ENCODE measurements around the gene GAS2L1.

Gene GAS2L1

DNA sequence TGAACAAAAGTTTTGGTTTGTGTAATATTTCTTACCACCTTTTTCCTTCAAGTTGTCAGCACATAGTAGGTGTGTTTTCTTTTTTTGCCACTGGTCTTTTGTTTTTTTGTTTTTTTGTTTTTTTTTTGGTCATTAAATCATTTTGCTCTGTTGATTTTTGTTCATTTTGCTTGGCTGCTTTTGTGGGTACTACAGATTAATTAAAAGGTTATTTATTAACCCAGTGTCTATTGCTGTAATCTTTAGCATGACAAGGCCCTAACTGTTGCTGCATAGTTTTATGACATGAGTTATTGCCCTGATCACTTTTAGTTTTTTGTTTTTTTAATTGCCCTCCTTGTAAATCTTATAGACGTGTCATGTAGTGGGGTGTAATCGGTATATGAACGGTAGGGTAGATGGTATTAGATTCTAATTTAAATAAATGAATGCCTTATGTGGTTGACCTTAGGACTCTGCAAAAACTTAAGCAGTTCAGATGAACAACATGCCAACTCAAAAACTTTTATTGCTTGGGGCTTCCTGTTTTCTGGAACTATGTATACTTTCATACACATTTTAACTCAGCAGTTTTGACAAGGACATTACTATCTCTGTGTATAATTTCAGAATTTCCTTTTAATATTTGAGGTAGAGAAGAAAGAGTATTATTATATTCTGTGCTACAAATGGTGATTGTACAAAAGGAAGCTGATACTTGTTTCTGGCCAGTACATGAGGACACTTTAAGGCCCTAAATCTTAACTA lies 30.5 kb upstream of the GAS2L1 start:
- no peak for DNase-seq

DNA sequence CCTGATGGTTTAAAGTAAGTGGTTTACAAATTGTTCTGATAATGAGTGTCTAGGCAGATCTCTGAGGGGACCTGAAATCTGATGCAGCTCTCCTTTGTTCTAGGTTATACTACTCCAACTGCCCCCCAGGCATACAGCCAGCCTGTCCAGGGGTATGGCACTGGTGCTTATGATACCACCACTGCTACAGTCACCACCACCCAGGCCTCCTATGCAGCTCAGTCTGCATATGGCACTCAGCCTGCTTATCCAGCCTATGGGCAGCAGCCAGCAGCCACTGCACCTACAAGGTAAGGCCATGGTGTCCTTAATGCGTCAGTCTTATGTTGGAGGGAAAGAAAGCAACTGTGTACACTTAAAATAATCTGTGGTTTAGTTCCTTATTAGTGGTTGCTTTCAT lies 28.5 kb upstream of the GAS2L1 start:
- DNase-seq: no peak

- DNase-seq: no peak
Measured at GRCh38 chr22:29284196-29284595, 22.3 kb upstream of the GAS2L1 start.

GRCh38 chr22:29288837-29289236 lies 17.6 kb upstream of the GAS2L1 start:
- no peak for DNase-seq

DNA sequence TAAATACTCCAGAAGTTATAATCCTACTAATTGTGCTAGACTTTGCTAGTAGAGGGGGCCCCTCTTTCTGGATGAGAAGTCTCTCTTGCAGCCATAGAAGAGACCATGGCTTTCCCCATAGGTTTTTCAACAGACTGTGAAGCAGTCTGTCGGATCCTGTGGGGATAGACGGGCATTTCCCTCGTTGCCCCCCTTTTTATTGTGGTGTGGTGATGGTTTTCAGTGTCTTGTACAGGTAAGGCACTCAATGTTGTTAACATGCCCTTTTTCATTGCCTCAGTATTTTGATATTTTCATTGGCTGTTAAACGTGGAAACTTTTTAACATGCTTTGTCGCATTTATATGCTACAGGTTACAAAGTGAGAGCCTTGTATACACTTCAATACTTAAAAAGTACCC lies 16.4 kb upstream of the GAS2L1 start:
- no peak for DNase-seq

DNA sequence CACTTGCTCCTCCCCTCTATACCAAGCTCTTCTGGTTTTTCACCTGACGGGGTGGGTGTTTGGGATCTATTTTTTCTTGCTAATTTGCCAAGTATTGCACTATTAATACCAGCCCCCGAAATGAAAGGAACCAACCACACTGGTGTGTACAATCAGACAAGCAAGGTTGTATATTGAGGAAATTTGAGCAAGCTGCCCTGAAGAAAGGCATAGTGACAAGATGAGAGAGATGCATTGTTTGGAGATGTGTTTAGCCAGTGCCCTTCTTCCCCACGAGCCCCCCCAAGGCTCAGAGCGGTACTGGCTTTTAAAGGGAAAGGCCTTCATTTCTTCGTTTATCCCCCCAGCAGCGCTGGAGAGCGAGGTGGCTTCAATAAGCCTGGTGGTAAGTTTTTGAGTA lies 15.2 kb upstream of the GAS2L1 start:
- no peak for DNase-seq

- no peak for DNase-seq
Measured at GRCh38 chr22:29292379-29292778, 14.1 kb upstream of the GAS2L1 start.

DNA sequence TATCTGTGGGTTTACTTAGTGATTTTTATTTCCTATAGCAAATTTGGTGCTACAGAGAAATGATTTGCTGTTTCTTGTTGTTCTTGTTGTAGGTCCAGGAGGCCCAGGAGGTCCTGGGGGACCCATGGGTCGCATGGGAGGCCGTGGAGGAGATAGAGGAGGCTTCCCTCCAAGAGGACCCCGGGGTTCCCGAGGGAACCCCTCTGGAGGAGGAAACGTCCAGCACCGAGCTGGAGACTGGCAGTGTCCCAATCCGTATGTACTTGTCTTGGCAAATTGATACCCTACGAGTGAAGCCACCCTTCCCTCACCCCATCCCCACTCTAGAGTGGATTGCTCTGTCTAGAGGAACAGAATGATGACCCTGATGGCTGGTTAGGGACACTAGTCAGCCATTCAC lies 7.8 kb upstream of the GAS2L1 start:
- no peak for DNase-seq

- no peak for DNase-seq
Measured at GRCh38 chr22:29299136-29299900, 7.1 kb upstream of the GAS2L1 start.

- no peak for DNase-seq
Measured at GRCh38 chr22:29300467-29300806, 6.0 kb upstream of the GAS2L1 start.

DNA sequence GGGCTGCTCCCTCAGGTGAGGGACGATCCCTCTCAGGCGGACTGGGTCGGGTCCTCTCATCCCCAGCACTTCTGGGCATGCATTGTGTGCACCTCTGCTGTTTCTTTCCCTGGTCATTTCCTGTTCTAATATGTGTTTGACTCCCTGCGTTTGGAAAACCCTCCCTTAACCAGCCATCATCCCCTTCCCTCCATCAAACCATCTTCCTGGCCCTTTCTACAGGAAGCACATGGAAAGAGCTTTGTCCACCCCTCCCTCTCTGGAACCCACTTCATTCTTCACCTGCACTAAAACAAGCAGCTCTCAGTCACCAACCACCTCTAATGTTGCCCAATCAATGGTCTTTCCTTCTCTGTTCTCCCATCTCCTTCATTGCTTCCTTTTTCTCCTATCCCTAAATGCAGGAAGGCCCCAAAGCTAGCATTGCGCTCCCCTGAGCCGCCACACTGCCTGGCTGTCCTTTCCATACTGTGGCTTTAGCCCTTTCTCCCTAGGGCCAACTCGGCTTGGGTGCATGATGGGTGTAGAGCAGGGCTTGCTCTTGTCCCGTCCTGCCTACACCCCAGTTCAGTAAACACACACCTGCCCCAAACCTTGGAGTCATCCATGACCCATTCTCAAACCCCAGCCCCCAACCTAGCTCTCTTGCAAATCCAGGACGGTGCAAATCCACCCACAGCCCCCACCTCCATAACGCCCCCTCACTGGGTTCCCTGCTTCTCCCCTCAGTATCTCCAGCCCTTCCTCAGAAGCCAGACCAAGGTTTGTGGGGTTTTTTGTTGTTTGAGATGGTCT lies 5.4 kb upstream of the GAS2L1 start:
- DNase-seq: no peak

DNA sequence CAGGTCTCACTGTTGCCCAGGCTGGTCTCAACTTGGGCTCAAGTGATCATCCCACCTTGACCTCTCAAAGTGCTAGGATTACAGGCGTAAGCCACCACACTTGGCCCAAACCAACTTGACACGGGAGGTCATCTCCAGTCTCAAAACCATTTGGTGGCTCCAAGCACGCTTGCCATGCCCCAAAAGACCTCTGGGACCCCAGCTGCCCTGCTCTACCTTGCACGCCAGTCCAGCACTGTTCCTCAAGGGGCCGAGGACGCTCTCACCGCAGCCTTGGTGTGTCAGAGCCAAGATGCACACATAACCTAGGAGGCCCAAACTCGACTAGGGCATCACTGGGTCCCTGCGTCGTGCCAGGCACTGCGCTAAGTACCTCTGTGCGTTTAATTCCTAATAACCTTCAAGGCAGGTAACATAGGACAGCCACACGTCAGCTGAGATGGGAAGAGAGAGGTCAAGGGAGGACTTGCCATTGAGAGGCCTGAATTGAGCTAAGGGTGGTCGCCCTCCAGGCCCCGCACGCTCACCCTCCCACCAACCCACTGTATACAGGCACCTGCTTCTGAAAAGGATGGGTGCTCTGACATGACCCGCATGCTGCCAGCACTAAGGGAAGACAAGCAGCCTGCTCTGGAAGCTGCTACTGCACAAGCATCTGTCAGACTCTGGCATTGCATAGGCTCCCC lies 4.6 kb upstream of the GAS2L1 start:
- no peak for DNase-seq

DNA sequence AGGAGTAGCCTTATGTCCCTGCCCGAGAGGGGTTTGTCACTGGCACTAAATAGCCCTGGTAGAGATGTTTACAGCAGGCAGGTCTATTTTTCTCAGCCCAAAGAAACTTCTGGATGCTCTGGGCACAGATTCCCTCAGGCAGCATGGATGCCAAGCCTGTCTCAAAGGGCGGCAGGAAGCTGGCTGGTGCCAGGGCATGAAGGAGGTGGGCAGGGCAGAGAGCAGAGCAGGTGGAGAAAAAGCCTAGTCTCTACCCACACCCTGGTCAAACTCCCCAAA lies 4.1 kb upstream of the GAS2L1 start:
- DNase-seq: no peak

- no peak for DNase-seq
Measured at GRCh38 chr22:29302681-29303465, 3.6 kb upstream of the GAS2L1 start.

DNA sequence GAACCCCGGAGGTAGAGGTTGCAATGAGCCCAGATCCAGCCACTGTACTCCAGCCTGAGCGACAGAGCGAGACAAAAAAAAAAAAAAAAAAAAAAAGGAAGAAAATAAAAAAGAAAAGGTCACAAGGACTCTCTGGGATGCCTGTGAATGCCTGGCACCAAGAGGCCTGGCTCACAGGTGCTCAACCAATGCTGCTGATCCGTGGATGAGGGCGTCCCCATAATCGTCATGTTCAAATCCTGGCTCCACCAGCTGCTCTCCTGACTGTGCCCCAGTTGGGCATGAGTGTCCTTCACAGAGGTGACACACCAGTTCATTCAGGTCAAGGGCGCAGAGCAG lies 645 bp upstream of the GAS2L1 start:
- DNase-seq: no peak

GRCh38 chr22:29306835-29307595 lies 565 bp downstream of the GAS2L1 start:
- DNase-seq: no peak

GRCh38 chr22:29307596-29308147 lies 1.2 kb downstream of the GAS2L1 start:
- DNase-seq: no peak

- no peak for DNase-seq
Measured at GRCh38 chr22:29308148-29308790, 1.8 kb downstream of the GAS2L1 start.

GRCh38 chr22:29308791-29309262 lies 2.4 kb downstream of the GAS2L1 start:
- no peak for DNase-seq

GRCh38 chr22:29309332-29310064 lies 3.0 kb downstream of the GAS2L1 start:
- DNase-seq: no peak

Measured in activated naive CD4-positive, alpha-beta T cell (primary cell).